ENCODE results near the gene RPL23. TPM values are rescaled to one million over a fixed set of nuclear protein-coding genes. Genes with fewer than 3 reads are reported as not detected.

Gene RPL23
- total RNA-seq, 1 experiment from 2014 or later: 1,110 TPM

DNA sequence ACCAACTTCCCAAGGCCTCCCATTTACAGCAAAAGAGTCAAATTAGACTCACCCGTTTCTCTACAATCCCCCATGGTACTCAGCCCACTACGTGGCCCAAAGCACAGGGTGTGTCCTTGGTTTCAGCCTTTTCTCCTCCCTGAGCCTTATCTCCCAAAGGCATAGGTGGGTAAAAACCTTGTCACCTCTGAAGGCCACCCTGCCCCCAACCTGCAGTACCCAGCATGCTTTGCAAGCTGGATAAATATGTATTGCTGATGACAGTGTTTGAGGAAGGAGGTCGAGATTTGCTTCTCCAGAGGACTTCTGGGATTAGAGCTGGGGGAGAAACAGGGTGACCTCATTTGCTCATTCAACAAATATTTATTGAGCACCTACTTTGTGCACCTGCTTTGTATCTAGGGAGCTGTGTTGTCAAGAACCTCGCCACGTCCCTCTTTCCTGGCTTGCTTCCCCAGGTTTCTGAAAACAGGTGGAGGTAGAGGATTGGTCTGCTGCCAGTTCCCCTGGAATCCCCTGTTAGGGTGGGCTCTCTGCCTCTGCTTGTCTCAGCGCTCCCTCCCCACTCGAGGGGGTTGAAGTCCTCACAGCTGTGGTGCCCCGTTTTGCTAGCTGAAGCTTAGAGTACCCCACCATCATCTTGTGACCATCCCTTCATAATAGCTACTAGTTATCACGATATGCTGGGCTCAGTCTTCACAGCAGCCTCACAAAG lies 19.3 kb upstream of the RPL23 start:
- Histone ChIP-seq H3K36me3 (ENCODE audit: low read depth, low read length) (no peaks in the 10 kb centered on the region), H3K9me2 (replicated peaks; ENCODE audit: low read length) (no peaks in the 10 kb centered on the region), H3F3A (ENCODE audit: low read length, unreplicated experiment) (no peaks in the 10 kb centered on the region), H3K79me2 (ENCODE audit: low read length) (peaks cover 70% of the 10 kb centered on the region), H3K4me1 (ENCODE audit: insufficient read depth, low read length) (peaks cover 25% of the 10 kb centered on the region), H3K4me2 (ENCODE audit: low read length) (peak overlapping the region; percentile 84), H4K20me1 (ENCODE audit: low read length) (peaks cover 15% of the 10 kb centered on the region), H3K4me3 (ENCODE audit: low read length) (peak overlapping the region; percentile 98; the same call in 1 of the 2 replicates), H3K27me3 (ENCODE audit: low read length) (no peaks in the 10 kb centered on the region), H3K9me3 (ENCODE audit: low read length) (no peaks in the 10 kb centered on the region), H2AFZ (ENCODE audit: low read length) (no peak overlapping the region), H3K27ac (ENCODE audit: low read length) (no peak overlapping the region), H3K9ac (ENCODE audit: low read length) (no peak overlapping the region)
- intact Hi-C loops (cut with micrococcal nuclease): no loop called here
- ChIA-PET POLR2A (ENCODE audit: unreplicated experiment) (no interaction called here), CTCF (no interaction called here)
- TF ChIP-seq EZH2 (IDR thresholded peaks at IDR 0.05; ENCODE audit: low read length, unreplicated experiment) (no peak), EZH2phosphoT487 (IDR thresholded peaks at IDR 0.05; ENCODE audit: borderline replicate concordance, low read length) (no peak)
- TF ChIP-seq, protein P1, sequence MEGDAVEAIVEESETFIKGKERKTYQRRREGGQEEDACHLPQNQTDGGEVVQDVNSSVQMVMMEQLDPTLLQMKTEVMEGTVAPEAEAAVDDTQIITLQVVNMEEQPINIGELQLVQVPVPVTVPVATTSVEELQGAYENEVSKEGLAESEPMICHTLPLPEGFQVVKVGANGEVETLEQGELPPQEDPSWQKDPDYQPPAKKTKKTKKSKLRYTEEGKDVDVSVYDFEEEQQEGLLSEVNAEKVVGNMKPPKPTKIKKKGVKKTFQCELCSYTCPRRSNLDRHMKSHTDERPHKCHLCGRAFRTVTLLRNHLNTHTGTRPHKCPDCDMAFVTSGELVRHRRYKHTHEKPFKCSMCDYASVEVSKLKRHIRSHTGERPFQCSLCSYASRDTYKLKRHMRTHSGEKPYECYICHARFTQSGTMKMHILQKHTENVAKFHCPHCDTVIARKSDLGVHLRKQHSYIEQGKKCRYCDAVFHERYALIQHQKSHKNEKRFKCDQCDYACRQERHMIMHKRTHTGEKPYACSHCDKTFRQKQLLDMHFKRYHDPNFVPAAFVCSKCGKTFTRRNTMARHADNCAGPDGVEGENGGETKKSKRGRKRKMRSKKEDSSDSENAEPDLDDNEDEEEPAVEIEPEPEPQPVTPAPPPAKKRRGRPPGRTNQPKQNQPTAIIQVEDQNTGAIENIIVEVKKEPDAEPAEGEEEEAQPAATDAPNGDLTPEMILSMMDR (conservative IDR thresholded peaks at IDR 0.05; ENCODE audit: low read depth, low read length): no peak
- DNase-seq (no peak), ATAC-seq (no peak)
- no TSS peak for BruUV-seq (replicated peaks)

DNA sequence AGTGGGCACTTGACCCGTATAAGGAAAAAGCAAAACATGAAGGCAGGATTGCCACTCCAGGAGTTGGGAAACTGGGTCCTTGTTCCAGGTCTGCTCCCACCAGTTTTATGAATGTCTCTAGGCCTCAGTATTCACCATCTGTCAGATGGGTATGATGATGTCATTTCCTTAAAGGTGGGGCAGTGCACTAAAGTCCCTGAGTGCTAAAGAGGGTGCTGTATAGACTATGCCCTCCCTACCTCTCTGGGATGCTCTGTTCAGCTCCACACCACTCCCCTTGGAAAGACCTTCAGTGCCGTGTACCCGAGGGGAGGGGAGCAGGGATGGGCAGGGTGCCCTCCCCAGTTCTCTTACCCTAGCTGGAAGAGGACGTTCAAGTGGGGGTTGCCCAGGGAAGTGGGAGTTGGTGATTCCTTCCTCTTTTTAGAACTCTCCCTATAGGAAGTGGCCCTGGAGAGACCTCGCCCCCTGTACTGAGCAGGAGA lies 18.5 kb upstream of the RPL23 start:
- TF ChIP-seq EZH2phosphoT487 (IDR thresholded peaks at IDR 0.05; ENCODE audit: borderline replicate concordance, low read length): no peak
- TF ChIP-seq, protein P1 (conservative IDR thresholded peaks at IDR 0.05; ENCODE audit: low read depth, low read length): no peak
- TF ChIP-seq EZH2 (IDR thresholded peaks at IDR 0.05; ENCODE audit: low read length, unreplicated experiment): no peak
- peaks cover 15% of the 10 kb centered on the region for H4K20me1 ChIP-seq (ENCODE audit: low read length)
- H2AFZ ChIP-seq (ENCODE audit: low read length): no peak overlapping the region
- peak overlapping the region; percentile 98 for H3K4me3 ChIP-seq (ENCODE audit: low read length)
- H3K4me2 ChIP-seq (ENCODE audit: low read length): peak overlapping the region; percentile 84
- no peaks in the 10 kb centered on the region for H3K36me3 ChIP-seq (ENCODE audit: low read depth, low read length)
- CTCF ChIA-PET: no interaction called here
- no peaks in the 10 kb centered on the region for H3K9me3 ChIP-seq (ENCODE audit: low read length)
- ATAC-seq (no peak), DNase-seq (no peak)
- peaks cover 25% of the 10 kb centered on the region for H3K4me1 ChIP-seq (ENCODE audit: insufficient read depth, low read length)
- BruUV-seq (replicated peaks): no TSS peak
- POLR2A ChIA-PET (ENCODE audit: unreplicated experiment): no interaction called here
- intact Hi-C loops (cut with micrococcal nuclease): no loop called here
- H3F3A ChIP-seq (ENCODE audit: low read length, unreplicated experiment): no peaks in the 10 kb centered on the region
- H3K9me2 ChIP-seq (replicated peaks; ENCODE audit: low read length): no peaks in the 10 kb centered on the region
- H3K9ac ChIP-seq (ENCODE audit: low read length): peak overlapping the region; percentile 77; the same call in 1 of the 2 replicates
- peaks cover 64% of the 10 kb centered on the region for H3K79me2 ChIP-seq (ENCODE audit: low read length)
- H3K27me3 ChIP-seq (ENCODE audit: low read length): no peaks in the 10 kb centered on the region
- peak overlapping the region; percentile 42 for H3K27ac ChIP-seq (ENCODE audit: low read length)

Data from PC-3 (cell line).